ENCODE measurements around the gene KSR2. TPM values are rescaled to one million over a fixed set of nuclear protein-coding genes. Genes with fewer than 3 reads are reported as not detected.

Gene KSR2
- total RNA-seq, 4 donors from 2014 or later, result under 0.01 to 0.08 (median under 0.01) TPM; not detected in 1

GRCh38 chr12:117792877-117793424 is 175.8 kb downstream of the KSR2 start:
- Histone ChIP-seq H3K4me3 (no peak overlapping the region), H3K9me3 (no peaks in the 10 kb centered on the region), H3K27ac (no peak overlapping the region), H3K27me3 (peaks cover 39% of the 10 kb centered on the region), H3K36me3 (no peaks in the 10 kb centered on the region), H3K4me1 (no peaks in the 10 kb centered on the region)
- TF ChIP-seq EP300 (IDR thresholded peaks at IDR 0.05) (no peak), POLR2AphosphoS5 (IDR thresholded peaks at IDR 0.05) (no peak), POLR2A (IDR thresholded peaks at IDR 0.05) (no peak), CTCF (IDR thresholded peaks at IDR 0.05) (no peak)
- 67 to 91% methylated on average over 3 to 8 of the region's 8 CpGs for whole genome bisulfite sequencing, 2 donors (ENCODE audit: low coverage in 1 of 2)
- ATAC-seq, result no peak

- TF ChIP-seq POLR2A (IDR thresholded peaks at IDR 0.05), result no peak
- no peak for TF ChIP-seq POLR2AphosphoS5 (IDR thresholded peaks at IDR 0.05)
- TF ChIP-seq EP300 (IDR thresholded peaks at IDR 0.05), result no peak
- no peak for TF ChIP-seq CTCF (IDR thresholded peaks at IDR 0.05)
- Histone ChIP-seq H3K36me3 (no peaks in the 10 kb centered on the region), H3K27me3 (peaks cover 39% of the 10 kb centered on the region), H3K9me3 (no peaks in the 10 kb centered on the region), H3K27ac (no peak overlapping the region), H3K4me1 (no peaks in the 10 kb centered on the region), H3K4me3 (no peak overlapping the region)
- 67 to 91% methylated on average over 3 to 4 of the region's 4 CpGs for WGBS, 2 donors (ENCODE audit: low coverage in 1 of 2)
- ATAC-seq, result no peak
Measured at GRCh38 chr12:117792471-117792870, 176.3 kb downstream of the KSR2 start.

DNA sequence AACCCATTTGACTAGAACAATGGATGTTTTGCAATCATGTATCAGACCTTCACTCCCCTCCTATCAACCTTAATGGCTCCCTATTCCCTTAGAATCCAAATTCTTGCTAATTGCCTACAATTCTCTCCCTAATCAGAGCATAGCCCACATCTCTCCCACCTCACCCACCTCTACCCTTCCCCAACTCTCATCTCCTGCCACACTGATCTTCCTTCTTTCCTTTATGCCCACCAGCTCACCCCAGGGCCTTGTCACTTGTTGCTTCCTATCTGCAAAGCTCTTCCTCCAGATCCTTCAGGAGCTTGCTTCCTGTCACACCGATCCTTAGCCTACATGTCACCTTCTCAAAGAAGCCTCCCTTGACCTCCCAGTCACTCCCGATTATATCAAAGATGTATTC is 177.8 kb downstream of the KSR2 start:
- no peaks in the 10 kb centered on the region for H3K9me3 ChIP-seq
- H3K36me3 ChIP-seq, result no peaks in the 10 kb centered on the region
- no peak for TF ChIP-seq POLR2AphosphoS5 (IDR thresholded peaks at IDR 0.05)
- no peak for TF ChIP-seq EP300 (IDR thresholded peaks at IDR 0.05)
- no peak for TF ChIP-seq CTCF (IDR thresholded peaks at IDR 0.05)
- no peak for TF ChIP-seq POLR2A (IDR thresholded peaks at IDR 0.05)
- H3K27me3 ChIP-seq, result peaks cover 35% of the 10 kb centered on the region
- H3K27ac ChIP-seq, result no peak overlapping the region
- H3K4me3 ChIP-seq, result no peak overlapping the region
- no peak for ATAC-seq
- 33% methylated on average over 2 of the region's 2 CpGs; no CpG with 5 or more reads in 1 of the 2 donors for WGBS, 2 donors (ENCODE audit: low coverage in 1 of 2)
- no peaks in the 10 kb centered on the region for H3K4me1 ChIP-seq

- Histone ChIP-seq H3K27ac (no peak overlapping the region), H3K27me3 (peaks cover 34% of the 10 kb centered on the region), H3K4me1 (no peaks in the 10 kb centered on the region), H3K4me3 (no peak overlapping the region), H3K9me3 (no peaks in the 10 kb centered on the region), H3K36me3 (no peaks in the 10 kb centered on the region)
- TF ChIP-seq CTCF (IDR thresholded peaks at IDR 0.05) (no peak), POLR2AphosphoS5 (IDR thresholded peaks at IDR 0.05) (no peak), POLR2A (IDR thresholded peaks at IDR 0.05) (no peak), EP300 (IDR thresholded peaks at IDR 0.05) (no peak)
- ATAC-seq, result no peak
- WGBS, 2 donors (ENCODE audit: low coverage in 1 of 2), result 21 to 31% methylated on average over 2 of the region's 2 CpGs
Measured at GRCh38 chr12:117790198-117790597, 178.6 kb downstream of the KSR2 start.

DNA sequence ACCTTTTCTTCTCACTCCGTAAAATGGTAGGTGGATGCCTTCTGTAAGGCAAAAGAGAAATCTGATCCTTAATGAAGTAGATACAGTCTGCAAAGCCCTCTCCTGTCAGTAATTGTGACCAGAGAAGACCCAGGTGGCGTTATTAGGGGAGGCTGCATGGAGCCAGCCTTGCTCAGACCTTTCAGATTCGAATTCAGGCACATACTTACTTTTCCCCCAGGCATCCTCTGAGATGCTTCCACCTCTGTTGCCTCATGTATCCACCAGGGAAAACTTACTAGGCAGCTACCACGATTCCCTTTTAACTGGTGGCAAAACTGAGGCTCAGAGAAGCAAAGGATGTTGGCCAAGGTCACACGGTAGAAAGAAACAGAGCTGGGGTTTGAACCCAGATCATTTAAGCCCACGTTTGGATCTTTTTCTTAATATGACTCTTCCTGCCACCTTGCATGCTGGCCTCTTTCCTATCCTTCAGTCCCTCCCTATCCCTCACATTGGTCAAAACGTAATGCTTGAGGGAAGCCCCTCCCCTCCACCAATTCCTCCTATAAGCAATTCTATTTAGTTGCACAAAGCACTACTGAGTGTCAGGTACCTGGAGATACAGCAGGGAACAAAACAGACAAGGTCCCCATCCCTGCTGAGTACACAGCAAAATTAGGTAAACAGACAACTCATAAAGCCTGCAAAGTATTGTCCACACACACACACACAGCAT is 179.4 kb downstream of the KSR2 start:
- ATAC-seq, result no peak
- Histone ChIP-seq H3K4me1 (no peaks in the 10 kb centered on the region), H3K9me3 (peaks cover 0 to 8% (median 0%) of the 10 kb centered on the region in 3 donors), H3K27ac (no peak overlapping the region), H3K36me3 (no peaks in the 10 kb centered on the region), H3K27me3 (peaks cover 41% of the 10 kb centered on the region), H3K4me3 (no peak overlapping the region)
- TF ChIP-seq CTCF (IDR thresholded peaks at IDR 0.05) (no peak), POLR2AphosphoS5 (IDR thresholded peaks at IDR 0.05) (no peak), EP300 (IDR thresholded peaks at IDR 0.05) (no peak), POLR2A (IDR thresholded peaks at IDR 0.05) (no peak)
- 29 to 31% methylated on average over 4 to 7 of the region's 7 CpGs for WGBS, 2 donors (ENCODE audit: low coverage in 1 of 2)
